Measurements from ENCODE around the gene TSPAN7.

- TF ChIP-seq CTCF (IDR thresholded peaks at IDR 0.05) (no peak), EZH2 (IDR thresholded peaks at IDR 0.05) (no peak)
Observed at GRCh38 chrX:38701073-38701472, 139.7 kb downstream of the TSPAN7 start.
